GM18505 (cell line): ENCODE data around the gene TOMM5.

Experiments used
- ATAC-seq: cut with Tn5 transposase; IDR thresholded peaks from one replicate; pipeline ENCODE4 v1.9.1; 2021; ENCODE audit not compliant: unreplicated experiment
- POLR2A ChIP-seq: IDR thresholded peaks from 4 replicates; pipeline ENCODE4 v1.6.1; 2011; ENCODE audit warnings: borderline replicate concordance; ENCODE audit not compliant: insufficient read depth, insufficient read length; ENCODE audit errors: extremely low read depth

TOMM5 gene

DNA sequence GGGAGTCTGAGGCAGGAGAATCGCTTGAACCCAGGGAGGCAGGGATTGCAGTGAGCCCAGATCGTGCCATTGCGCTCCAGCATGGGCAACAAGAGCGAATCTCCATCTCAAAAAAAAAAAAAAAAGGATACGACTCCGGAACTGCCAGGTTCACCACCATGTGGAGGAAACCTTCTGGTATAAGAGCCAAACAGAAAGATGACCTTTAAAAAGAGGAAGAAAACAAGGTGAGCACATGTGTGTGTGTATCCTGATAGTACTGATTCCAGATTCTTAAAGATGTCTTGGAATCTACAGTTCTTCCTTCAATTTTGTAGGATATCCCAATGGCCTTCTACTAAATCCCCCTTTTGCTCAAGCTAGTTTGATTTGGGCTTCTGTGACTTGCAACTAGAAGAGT is 49.9 kb downstream of the TOMM5 start:
- no peak for ATAC-seq
- no peak for TF ChIP-seq POLR2A

DNA sequence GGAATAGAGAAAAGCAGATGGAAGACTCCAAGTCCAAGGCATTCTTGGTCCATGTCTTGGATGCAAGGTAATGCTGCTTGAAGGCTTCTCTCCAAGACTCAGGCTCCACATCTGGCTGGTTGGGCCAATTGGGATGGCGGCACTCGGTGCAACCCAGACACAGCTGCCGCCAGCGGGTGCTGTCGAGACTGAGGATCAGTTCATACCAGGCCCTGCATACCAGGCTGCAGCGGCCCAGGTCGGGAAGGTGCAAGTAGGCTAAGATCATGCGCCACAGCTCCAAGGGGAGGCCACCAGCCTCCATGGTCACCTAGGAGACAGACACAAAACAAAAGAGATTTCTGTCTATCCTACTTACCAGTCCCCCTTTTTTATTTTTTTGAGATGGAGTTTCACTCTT is 50.9 kb downstream of the TOMM5 start:
- no peak for ATAC-seq

DNA sequence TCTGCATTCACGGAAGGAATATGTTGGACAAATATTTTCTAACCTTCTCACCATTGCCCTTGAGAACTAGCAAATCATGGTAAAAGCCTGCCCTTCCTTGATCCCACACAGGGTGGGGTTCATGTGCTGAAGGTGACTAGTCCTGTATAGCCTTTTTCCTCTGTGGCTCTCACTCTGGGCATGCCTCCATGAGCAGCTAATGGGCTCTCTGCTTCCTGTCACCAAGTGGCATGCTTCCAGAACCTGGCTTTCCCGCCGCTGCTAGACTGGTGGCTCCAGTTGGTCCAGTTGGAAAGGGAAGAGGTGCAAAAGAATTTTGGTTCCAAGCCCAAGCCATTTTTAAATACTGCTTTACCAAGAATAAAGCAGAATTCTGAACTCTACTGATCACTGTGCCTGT is 51.8 kb downstream of the TOMM5 start:
- ATAC-seq = no peak
- TF ChIP-seq POLR2A = no peak

More for the DNA sequence above, 50.9 kb downstream of the TOMM5 start:
- no peak for TF ChIP-seq POLR2A

DNA sequence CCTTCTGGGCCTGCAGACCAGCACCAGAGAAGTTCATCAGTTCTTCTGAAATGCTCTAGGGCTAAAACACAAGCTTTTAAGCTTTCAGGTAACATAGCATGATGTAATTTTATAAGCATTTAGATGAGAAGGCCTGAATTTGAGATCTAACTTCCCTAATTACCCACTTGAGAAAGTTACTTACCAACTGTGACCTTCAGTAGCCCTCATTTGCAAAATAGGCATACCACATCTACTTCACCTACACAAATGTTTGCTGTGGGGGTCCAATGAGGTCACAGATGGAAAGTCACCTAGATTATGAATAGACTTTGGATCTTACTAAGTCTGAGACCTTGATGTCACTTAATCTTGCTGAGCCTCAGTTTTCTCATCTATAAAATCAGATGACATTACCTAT is 52.8 kb downstream of the TOMM5 start:
- TF ChIP-seq POLR2A = no peak
- no peak for ATAC-seq
